ENCODE results near the gene DIP2C.

GRCh38 chr10:366186-366585 is 323.3 kb downstream of the DIP2C start:
- TF ChIP-seq CTCF (IDR thresholded peaks at IDR 0.05; ENCODE audit: borderline replicate concordance, extremely low read depth, low read length, poor library complexity, severe bottlenecking): no peak
- TF ChIP-seq EZH2 (IDR thresholded peaks at IDR 0.05; ENCODE audit: borderline replicate concordance, low read depth, low read length, severe bottlenecking): no peak

All from DND-41 (cell line).